NCI-H1694 (cell line): ENCODE results near the gene CDYL2.

ENCODE experiments used
- DNase-seq: peaks from one replicate; lab custom pipeline; 2025; lab: John Stamatoyannopoulos, UW

The CDYL2 gene

DNA sequence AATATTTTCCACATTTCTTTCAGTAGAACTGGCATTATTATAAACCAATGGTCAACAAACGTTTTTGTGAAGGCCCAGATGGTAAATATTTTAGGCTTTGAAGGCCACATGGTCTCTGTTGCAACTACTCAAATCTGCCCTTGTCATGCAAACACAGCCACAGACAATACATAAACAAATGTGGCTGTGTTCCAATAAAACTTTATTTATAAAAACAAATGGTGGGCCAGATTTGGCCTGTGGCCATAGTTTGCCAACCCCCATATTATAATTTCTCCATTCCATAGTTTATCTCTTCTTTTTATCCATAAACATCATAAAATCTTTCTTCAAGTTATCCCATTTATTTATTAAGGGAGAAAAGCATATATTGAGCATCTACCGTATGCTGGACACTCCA, 98.8 kb downstream of the CDYL2 start:
- no peak for DNase-seq

DNA sequence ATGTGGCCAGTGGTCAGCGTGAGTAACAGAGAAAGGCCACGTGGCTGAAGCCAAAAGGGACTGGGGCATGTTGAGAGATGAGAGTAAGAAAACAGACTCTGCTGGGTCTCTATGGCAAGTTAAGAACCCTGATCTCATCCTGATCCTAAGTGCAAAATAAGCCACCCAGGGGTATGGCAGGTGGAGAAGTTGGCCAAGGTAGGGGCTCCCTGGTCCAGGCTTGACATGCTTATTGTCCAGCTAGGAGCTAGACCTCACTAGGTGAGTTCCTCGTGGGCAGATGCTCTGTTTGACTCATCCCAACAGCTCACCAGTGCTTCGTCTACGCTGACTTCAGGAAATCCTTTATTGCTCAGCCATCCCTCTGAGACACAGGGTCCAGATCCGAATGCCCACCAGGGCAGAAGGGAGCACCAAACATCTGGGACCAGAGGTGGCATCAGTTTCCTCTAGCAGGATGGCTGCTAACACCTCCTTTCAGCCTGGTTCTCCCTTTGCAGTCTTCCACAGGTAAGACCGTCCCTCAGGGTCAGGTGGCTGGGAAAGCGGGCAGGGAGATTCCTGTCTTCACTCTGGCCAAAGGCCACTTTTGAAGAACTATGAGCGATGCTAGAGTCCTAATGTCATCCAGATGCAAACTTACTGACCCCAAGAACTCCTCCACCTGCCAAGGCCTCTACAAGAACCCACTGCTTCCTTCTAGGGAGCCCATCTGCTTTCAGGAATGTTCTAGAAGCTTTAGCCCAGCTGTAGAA, 99.5 kb downstream of the CDYL2 start:
- DNase-seq = no peak

DNA sequence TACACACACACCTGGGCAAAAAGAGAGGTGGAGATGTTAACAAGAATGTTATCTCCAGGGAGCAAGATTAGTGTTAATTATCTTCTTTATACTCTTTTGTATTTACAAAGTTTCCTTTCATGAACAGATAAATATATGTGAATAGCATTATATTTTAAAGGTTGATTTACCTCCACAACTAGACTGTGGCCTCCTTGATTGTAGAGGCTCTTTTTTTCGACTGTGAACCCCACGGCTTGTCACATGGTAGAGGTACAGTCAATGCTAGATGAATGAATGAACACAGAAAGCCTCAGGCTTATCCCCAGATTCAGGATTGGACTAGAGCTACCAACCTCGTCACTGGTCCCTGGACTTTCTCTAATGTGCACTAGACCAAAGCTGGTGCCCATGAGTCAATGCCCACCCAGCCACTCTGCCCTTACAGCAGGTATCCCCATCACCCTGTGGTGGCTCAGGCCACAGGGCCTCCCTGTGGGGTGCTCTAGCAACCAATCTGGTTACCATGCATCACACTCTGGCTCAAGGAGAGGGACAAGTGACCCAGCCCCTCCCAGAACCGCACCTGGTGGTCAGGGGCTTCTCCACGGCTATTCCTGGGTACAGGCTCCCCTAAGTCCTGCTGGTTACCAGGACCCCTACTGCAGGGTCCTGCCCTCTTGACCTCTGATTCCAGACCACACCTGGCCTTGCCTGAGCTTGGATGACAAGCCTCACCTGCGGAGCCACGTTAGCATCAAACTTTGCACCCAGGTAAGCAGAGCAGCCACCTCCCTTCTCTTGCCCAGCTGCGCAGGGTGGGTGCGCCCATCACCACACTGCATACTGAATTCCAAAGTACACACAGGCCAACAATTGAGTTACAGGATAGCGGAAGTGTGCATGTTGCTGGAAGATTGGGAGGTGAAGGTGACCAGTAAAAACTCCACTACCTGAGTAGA, 101.0 kb downstream of the CDYL2 start:
- no peak for DNase-seq

DNA sequence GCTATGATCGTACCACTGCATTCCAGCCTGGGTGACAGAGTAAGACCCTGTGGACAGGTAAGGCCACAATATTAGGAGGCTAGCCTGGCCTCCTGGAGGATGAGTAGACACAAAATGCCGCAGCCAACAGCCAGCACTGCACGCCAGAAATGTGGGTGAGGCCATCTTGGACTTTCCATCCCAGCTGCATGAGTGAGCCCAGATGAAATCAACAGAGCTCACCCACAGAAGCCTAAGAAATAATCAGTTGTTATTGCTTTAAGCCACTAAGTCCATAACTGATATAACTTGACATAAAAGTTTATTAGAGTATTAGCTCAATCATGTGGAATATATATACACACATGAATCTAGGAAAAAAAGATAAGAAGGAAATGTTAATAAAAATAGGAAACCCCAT, 101.7 kb downstream of the CDYL2 start:
- DNase-seq = no peak

DNA sequence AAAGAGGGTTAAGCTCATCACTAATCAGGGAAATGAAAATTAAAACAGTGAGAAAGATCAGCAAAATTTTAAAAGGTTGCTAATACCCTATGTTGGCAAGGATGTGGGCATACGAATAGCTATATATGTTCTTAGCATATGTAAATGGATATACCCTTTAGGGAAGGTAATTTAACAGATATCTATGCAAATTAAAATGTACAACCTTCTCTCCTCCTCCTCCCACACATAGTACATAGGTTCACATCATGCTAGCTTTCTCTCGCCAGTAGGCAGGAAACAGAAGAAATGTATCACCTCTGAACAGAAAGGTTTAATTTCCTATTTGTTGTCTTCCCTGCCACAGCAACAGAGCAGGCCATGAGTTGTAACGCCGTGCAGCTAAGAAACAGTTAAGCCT, 103.8 kb downstream of the CDYL2 start:
- DNase-seq = no peak

DNA sequence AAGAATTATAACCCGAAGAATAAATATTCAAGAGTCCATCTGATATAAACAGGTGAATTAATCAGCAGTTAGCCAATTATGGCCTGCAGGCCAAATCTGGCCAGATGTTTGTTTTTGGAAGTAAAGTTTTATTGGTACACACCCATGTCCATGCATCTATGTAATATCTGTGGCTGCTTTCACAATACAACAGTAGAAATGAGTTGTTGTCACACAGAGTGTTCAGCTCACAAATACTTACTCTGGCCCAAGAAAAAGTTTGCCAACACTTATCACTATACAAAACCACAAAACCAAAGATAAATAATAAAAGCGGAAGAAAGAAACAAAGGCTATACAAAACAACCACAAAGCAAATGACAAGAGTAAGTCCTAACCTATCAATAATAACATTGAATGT, 109.4 kb downstream of the CDYL2 start:
- DNase-seq = no peak

DNA sequence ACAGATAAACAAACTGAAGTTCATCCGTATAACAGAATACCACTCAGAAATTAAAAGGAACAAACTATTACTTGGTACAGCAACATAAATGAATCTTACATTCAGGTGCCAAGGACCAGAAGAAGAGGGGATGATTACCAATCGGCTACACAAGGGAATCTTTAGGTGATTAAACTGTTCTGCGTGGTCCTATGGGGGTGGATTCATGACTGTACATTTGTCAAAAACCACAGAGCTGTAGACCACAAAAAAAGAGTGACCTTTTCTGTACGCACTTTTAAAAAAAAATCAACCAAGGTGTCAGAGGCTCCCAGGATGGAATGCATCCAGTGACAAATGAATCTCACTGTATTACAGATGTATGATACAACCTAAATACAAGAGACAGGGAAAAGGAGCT, 110.8 kb downstream of the CDYL2 start:
- no peak for DNase-seq

DNA sequence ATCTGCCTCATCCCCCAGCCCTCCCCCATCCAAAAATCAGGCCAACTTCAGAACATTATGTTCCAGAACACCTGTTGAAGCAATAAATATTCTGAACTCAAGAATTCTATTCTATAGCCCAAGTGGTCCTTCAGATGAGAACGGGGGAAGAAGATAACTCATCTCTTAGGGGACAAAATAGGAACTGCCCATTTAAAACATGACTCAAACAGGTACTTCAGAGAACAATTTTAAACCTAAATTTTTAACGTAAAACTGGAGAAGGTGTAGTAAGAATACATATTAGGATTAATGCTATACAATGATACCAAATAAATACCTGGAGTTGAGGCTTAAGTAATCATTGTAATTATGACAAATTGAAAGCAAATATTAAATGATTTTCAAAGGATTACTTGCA, 112.1 kb downstream of the CDYL2 start:
- no peak for DNase-seq

DNA sequence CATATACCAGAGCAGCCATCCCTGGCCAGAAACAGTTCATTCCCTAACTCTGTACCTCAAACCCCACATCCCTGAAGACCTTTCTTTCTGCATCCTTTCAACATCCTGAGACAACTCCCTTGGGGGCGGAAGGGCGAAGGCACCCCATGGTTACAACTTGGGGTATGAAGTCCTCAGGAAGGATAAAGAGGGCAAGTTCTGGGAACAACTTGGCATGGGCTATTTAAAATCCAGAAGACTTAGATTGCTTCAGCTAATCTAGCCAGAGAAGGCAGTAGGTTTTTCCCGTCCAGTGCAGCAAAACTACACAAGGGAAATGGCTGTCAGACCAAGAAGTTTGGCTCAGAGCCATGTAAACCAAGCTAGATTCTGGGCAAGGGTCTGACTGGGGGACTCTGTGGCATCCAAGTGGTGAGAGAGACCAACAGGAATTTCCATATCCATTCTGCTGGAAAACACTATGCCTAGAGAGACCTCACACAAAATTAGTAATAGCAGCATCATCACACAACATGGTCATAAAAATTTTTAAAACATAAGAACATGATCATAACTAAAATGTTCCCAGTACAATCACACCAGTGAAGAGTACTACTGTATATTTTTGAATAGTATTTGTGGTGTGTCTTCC, 113.2 kb downstream of the CDYL2 start:
- no peak for DNase-seq

DNA sequence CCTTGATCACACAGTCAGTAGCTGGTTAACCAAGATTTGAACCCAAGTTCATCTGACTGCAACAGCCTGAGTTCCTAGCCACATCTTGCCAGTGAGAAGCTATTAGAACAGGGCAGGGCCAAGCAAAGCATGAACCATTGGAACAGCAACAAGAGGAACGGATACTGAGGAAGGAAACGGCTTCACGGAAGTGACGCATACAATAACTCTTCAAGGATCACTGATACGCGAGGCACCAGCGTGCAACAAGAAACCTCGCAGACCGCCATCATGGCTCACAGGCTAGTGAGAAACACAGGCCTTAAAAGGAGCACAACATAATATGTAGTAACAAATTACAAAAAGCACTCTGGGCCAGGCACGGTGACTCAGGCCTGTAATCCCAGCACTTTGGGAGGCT, 114.9 kb downstream of the CDYL2 start:
- no peak for DNase-seq

DNA sequence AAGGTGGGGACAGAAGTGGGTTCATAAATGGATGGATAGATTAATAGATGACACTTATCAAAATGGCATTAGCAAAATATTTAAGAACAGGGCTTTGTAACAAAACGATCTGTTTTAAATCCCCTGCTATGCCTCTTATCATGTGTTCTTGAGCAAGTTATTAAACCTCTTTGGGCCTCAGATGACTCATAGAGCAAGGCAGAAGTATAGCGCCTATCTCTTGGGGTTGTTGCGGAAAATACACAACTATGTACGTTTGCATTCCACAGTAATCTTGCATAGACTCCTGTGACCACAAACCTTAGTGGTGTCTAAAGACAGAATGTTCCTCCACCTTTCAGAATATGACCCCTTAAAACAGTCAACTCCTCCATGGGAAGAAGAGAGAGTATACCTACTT, 116.8 kb downstream of the CDYL2 start:
- DNase-seq = no peak

DNA sequence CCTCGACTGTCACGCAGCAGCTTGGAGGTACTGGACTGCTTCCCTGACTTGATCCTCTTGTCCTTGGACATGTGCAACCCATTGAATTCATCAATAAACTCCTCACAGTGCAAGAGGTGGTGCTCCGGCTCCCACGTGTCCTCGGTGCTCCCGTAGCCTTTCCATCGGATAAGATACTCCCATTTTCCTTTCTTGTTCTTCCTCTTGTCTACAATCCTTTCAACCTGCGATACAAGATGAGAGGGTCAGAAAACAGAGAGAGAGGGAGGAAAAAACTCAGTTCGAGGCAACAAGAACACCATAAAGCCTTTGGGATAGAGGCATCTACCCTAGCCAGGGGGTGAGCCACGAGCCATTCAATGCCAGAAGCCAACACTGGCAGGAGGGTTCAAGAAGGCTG, 119.5 kb downstream of the CDYL2 start:
- no peak for DNase-seq

DNA sequence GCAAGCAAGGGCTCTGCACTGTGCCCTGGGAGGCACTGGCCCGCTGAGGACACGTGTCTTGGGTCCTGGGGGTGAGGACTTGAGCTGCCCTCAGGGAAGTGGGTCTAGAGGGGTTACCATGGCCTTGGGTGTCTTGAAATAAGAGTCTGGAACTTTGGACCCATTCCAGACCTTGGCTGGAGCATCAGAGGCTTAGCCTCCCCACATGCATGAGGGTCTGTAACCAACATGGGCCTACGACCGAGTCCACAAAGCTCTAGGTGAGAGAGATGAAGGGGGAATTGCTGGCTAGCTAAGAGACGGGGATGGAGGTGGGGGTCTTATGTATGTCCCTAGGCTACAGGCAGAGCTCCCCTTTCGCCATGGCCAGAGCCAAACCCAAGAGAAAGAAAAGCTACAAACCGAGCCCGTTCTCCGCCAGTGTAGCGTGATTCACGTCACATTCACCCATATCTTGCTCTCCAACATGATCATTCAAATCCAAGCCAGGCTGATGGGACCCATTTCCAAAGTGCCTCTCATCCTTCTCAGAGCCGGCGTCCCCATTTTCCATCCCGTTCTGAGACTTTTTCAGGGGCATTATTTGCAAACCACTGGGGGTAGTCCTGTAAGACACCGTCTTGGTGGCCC, 120.1 kb downstream of the CDYL2 start:
- DNase-seq = no peak

DNA sequence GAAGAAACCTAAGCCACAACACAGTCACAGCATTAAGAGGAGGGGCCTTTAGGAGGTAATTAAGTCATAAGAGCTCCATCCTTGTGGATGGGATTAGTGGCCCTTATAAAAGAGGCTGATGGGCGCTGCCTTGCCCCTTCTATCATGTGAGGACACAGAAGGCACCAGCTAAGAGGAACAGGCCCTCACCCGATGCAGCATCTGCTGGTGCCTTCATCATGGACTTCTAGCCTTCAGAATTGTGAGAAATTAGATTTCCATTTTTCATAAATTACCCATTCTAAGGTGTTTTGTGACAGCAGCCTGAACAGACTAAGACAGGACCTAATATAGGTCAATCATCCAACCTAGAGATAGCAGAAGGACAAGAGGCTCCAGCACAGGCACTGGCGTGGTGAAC, 120.8 kb downstream of the CDYL2 start:
- DNase-seq = no peak

DNA sequence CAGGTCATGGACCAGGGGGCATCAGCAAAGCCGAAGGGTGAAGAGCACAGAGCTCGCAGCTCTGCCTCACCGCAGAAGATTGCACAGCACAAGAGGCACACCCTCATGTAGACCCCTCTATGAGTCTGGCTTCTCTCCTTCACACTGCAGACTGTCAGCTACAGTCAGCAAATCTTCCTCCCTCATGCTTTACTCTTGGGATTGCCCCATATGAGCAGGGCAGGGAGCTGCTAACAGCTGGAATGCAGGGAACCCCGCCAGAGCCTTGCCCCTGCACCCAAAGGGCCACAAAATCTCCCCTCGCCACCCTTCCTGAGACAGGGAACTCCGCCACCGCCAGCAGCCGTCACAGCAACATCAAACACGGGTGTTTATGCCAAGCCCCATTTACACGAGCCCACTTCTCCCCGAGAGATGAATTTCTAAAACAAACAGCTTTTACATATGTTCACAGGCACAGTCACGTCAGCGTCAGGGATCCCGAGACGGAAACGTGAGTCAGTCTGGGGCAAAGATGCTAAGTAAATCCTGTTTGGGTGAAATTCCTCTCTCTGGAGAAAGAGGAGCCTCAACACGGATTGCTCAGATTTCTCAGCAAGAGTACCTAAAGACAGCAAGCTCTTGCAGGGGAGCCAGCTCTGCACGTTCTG, 121.9 kb downstream of the CDYL2 start:
- no peak for DNase-seq

DNA sequence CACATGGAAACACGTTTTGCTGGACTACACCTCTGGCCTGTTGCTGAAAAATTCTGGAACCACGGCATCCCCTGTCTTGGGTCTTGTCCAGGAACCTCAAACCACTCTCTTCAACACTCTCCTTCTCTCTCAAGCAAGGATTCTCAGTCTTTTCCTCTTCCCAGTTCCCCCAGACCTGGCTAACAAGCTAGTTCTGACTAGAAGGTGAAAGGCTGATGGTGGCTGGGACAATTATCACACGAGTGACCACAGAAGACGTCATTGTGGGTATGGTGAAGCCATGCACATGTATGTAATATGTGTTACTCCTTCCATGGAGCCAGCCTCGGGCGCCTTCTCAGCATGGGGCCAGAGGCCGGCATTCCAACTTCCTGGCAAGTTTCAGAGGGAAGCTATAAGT, 123.0 kb downstream of the CDYL2 start:
- no peak for DNase-seq

DNA sequence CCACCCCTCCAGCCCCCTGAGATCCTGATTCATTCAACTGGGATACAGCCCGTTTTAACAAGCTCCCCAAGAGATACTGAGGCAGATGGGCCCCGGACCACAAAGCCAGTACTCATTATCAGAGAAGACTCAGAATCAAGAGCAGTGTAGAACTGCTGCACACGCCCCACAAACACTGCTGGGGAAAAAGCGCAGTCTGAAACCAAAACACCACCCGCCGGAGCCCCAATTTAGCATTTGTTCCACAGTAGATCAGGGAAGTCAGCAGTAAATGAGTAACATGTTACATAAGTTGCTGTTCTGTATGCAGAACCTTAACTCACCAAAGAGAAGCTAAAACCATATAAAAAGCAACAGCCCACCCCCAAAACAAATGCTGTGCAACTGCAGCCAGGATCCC, 123.6 kb downstream of the CDYL2 start:
- no peak for DNase-seq

DNA sequence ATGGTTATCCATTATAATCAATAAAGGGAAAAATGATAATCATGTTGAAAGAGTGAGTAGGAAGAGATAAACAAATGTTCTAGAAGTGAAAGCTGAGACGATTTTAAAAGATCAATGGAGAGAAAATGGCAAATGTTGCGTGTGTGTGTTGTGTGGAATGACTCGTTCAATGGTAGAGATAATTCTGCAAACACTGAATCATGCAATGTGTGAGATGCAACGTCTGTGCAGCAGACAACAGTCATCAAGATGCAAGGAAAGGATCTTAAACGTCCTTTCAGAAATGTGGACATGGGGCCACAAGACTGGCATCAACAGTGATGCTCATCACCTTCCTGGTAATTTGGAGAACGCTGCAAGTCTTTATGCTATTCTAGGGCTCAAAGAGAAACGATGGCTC, 124.4 kb downstream of the CDYL2 start:
- DNase-seq = no peak

DNA sequence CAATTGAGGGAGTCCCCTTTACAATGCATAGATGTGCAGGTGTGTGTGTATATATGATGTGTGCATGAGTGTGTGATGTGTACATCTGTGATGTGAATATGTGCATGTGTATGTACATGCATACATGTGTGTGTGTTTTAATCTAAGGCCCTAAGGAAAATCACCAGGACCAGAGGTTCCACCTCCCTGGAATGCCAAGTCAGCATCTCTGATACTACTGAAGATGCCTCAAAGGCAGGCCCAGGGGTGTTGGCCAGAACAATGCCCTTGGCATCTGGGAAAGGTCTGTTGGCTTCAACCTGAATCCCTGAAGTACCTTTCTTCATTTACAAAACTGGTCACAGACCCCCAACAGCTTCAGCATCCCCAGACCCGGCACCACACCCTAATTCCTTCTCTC, 129.5 kb downstream of the CDYL2 start:
- DNase-seq = no peak

DNA sequence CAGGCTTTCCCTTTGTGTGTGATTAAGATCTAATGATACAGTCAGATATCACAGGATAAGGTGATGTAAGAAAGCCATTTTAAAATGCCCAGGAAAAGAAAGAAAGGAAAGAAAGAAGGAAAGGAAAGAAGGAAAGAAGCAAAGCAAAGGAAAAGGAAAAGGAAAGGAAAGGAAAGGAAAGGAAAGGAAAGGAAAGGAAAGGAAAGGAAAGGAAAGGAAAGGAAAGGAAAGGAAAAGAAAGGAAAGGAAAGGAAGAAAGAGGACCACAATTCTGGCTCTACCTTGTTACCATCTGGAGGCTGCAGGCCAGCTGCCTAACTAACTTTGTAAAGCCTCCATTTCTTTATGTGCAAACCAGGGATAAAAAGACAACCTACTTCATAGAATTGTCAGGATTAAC, 132.0 kb downstream of the CDYL2 start:
- no peak for DNase-seq

DNA sequence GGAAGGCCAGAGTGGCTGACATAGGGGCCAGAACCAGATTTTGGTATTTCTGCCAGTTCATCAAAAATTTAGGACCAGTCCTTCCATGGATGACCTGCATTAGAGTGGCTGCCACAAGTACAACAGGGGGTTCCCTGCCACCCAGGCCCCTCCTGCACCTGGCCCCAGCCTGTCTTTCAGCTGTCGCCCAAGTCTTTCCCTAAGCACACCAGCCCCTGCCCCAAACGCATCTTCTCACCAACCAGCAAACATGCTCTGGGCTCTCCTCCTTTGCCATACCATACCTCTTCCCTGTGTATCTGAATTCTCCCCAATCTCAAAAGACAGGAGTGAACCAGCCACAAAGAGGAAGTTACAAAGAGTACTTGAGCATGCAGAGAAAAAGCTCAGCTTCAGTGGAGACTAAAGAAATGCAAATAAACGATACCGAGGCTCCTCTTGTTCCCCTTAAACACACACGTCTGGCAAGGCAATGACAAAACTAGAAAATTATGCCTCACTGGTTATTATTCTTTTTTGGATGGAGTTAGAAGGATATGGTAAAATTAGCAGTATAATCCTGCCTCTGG, 133.0 kb downstream of the CDYL2 start:
- no peak for DNase-seq
